ENCODE data around the gene SFXN4. TPM values are rescaled to one million over a fixed set of nuclear protein-coding genes. Genes with fewer than 3 reads are reported as not detected.

The SFXN4 gene
- total and polyA plus RNA-seq, 9 of the 15 experiments (the other 6 are each of a cell fraction or from before 2014, with no cell fraction given): 40.1 to 97.8 (median 54.5) TPM

- TF ChIP-seq PHF8 (IDR thresholded peaks at IDR 0.05; ENCODE audit: borderline replicate concordance, low read length): peak; percentile 86; the same call in 1 of the 2 replicates
- TF ChIP-seq NONO (IDR thresholded peaks at IDR 0.05; ENCODE audit: low read depth in 2 of 2, low read length in 1 of 2): 0 out of 4 replicates have a peak, but pooled peaks of 1 of the 2 experiments have one; percentile 12
- TF ChIP-seq BHLHE40 (IDR thresholded peaks at IDR 0.05; ENCODE audit: low read length): no peak
- TF ChIP-seq, protein P1, sequence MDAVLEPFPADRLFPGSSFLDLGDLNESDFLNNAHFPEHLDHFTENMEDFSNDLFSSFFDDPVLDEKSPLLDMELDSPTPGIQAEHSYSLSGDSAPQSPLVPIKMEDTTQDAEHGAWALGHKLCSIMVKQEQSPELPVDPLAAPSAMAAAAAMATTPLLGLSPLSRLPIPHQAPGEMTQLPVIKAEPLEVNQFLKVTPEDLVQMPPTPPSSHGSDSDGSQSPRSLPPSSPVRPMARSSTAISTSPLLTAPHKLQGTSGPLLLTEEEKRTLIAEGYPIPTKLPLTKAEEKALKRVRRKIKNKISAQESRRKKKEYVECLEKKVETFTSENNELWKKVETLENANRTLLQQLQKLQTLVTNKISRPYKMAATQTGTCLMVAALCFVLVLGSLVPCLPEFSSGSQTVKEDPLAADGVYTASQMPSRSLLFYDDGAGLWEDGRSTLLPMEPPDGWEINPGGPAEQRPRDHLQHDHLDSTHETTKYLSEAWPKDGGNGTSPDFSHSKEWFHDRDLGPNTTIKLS (IDR thresholded peaks at IDR 0.05; ENCODE audit: borderline replicate concordance, low read depth): peak; percentile 84; the same call in 1 of the 2 replicates
- no peak for TF ChIP-seq ZKSCAN1 (IDR thresholded peaks at IDR 0.05; ENCODE audit: low read depth, low read length)
- TF ChIP-seq NKRF (IDR thresholded peaks at IDR 0.05; ENCODE audit: borderline replicate concordance): peak; percentile 72; the same call in 1 of the 2 replicates
- TF ChIP-seq HMG20B (CRISPR knock-in tag; IDR thresholded peaks at IDR 0.05): no peak
- TF ChIP-seq ETS2 (tag; IDR thresholded peaks at IDR 0.05; ENCODE audit: borderline replicate concordance, poor library complexity, severe bottlenecking): no peak
- no peak for TF ChIP-seq MAFF (IDR thresholded peaks at IDR 0.05; ENCODE audit: low read length)
- TF ChIP-seq POLR2B (IDR thresholded peaks at IDR 0.05; ENCODE audit: low read depth, partially characterized antibody): peak; percentile 54
- TF ChIP-seq, protein P2, sequence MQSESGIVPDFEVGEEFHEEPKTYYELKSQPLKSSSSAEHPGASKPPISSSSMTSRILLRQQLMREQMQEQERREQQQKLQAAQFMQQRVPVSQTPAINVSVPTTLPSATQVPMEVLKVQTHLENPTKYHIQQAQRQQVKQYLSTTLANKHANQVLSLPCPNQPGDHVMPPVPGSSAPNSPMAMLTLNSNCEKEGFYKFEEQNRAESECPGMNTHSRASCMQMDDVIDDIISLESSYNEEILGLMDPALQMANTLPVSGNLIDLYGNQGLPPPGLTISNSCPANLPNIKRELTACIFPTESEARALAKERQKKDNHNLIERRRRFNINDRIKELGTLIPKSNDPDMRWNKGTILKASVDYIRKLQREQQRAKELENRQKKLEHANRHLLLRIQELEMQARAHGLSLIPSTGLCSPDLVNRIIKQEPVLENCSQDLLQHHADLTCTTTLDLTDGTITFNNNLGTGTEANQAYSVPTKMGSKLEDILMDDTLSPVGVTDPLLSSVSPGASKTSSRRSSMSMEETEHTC (IDR thresholded peaks at IDR 0.05): 0 out of 2 replicates have a peak, but pooled peaks have one; percentile 45
- TF ChIP-seq, protein P3, sequence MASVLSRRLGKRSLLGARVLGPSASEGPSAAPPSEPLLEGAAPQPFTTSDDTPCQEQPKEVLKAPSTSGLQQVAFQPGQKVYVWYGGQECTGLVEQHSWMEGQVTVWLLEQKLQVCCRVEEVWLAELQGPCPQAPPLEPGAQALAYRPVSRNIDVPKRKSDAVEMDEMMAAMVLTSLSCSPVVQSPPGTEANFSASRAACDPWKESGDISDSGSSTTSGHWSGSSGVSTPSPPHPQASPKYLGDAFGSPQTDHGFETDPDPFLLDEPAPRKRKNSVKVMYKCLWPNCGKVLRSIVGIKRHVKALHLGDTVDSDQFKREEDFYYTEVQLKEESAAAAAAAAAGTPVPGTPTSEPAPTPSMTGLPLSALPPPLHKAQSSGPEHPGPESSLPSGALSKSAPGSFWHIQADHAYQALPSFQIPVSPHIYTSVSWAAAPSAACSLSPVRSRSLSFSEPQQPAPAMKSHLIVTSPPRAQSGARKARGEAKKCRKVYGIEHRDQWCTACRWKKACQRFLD (CRISPR knock-in tag; IDR thresholded peaks at IDR 0.05): peak; percentile 88
- TF ChIP-seq, protein P4, sequence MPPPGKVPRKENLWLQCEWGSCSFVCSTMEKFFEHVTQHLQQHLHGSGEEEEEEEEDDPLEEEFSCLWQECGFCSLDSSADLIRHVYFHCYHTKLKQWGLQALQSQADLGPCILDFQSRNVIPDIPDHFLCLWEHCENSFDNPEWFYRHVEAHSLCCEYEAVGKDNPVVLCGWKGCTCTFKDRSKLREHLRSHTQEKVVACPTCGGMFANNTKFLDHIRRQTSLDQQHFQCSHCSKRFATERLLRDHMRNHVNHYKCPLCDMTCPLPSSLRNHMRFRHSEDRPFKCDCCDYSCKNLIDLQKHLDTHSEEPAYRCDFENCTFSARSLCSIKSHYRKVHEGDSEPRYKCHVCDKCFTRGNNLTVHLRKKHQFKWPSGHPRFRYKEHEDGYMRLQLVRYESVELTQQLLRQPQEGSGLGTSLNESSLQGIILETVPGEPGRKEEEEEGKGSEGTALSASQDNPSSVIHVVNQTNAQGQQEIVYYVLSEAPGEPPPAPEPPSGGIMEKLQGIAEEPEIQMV (tag; conservative IDR thresholded peaks at IDR 0.05; ENCODE audit: low read depth): no peak
- TF ChIP-seq ZBTB33 (CRISPR knock-in tag; IDR thresholded peaks at IDR 0.05): 0 out of 2 replicates have a peak, but pooled peaks have one; percentile 7
- no peak for TF ChIP-seq MAFK (IDR thresholded peaks at IDR 0.05; ENCODE audit: low read length)
Measured at GRCh38 chr10:119165171-119166117, at the start of gene SFXN4 (continued).
